ENCODE data around the gene RASGRP4. TPM values are rescaled to one million over a fixed set of nuclear protein-coding genes. Genes with fewer than 3 reads are reported as not detected.
"Not testable (repeated sequence)": the region's sequence is repeated elsewhere in the genome, so short reads cannot be mapped to it uniquely, and the experiment has no call there.

The RASGRP4 gene
- total RNA-seq, 1 donor from 2014 or later: 3.2 TPM

DNA sequence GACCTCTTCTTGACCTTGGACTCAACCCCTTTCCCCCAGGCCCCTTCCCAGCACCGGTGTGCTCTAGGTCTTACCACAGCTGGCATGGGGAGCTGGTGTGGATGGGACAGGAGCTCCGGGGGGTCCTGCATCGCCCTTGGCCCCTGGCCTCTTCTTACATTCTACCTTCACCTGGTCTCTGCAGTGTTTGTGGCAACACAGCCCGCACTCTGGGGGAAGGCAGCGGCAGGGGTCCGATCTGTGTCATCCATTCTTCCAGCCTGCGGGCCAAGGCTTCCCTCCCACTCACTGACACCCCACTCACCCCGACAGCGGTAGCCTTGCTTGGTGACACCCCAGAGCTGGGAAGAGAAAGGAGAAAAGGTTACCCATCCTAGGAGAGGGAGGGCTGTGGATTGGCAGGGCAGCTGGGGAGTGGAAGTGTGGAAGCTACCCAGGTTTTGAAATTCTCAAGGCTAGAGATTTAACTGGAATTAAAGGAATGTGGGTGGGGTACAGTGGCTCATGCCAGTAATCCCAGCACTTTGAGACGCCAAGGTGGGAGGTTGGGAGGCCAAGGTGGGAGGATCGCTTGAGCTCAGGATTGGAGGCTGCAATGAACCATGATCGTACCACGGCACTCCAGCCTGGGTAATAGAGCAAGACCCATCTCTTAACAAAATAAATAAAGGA, 14.8 kb downstream of the RASGRP4 start:
- CTCF ChIA-PET: no interaction called here
- TF ChIP-seq, protein P1, sequence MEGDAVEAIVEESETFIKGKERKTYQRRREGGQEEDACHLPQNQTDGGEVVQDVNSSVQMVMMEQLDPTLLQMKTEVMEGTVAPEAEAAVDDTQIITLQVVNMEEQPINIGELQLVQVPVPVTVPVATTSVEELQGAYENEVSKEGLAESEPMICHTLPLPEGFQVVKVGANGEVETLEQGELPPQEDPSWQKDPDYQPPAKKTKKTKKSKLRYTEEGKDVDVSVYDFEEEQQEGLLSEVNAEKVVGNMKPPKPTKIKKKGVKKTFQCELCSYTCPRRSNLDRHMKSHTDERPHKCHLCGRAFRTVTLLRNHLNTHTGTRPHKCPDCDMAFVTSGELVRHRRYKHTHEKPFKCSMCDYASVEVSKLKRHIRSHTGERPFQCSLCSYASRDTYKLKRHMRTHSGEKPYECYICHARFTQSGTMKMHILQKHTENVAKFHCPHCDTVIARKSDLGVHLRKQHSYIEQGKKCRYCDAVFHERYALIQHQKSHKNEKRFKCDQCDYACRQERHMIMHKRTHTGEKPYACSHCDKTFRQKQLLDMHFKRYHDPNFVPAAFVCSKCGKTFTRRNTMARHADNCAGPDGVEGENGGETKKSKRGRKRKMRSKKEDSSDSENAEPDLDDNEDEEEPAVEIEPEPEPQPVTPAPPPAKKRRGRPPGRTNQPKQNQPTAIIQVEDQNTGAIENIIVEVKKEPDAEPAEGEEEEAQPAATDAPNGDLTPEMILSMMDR (IDR thresholded peaks at IDR 0.05): no peak
- no peak overlapping the region for H3K4me3 Mint-ChIP-seq
- H3K27me3 Mint-ChIP-seq: no peaks in the 10 kb centered on the region
- no peaks in the 10 kb centered on the region for H3K4me1 Mint-ChIP-seq
- ATAC-seq (ENCODE audit: low read depth): no peak
- intact Hi-C loops (cut with micrococcal nuclease): no loop called here
- peaks cover 21% of the 10 kb centered on the region for H3K36me3 Mint-ChIP-seq (ENCODE audit: low read depth)
- H3K27ac Mint-ChIP-seq: no peak overlapping the region
- H3K9me3 Mint-ChIP-seq: no peaks in the 10 kb centered on the region
- no peak for DNase-seq
- POLR2A ChIA-PET: interaction anchor here (0.7 kb wide), 1 partner anchor 8 kb away, joined by 3 read pairs; the partner anchor contains the start of gene FAM98C

DNA sequence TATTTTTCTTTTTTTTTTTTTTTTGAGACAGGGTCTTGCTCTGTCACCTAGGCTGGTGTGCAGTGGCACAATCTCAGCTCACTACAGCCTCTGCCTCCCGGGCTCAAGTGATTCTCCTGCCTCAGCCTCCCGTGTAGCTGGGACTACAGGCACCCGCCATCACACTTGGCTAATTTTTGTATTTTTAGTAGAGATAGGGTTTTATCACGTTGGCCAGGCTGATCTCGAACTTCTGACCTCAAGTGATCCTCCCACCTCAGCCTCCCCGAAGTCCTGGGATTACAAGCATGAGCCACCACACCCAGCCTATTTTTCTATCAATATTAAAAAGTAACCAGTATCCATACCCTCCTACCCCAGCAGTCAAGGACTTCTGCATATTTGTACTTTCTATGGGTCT, 15.6 kb downstream of the RASGRP4 start:
- DNase-seq: not testable (repeated sequence)

DNA sequence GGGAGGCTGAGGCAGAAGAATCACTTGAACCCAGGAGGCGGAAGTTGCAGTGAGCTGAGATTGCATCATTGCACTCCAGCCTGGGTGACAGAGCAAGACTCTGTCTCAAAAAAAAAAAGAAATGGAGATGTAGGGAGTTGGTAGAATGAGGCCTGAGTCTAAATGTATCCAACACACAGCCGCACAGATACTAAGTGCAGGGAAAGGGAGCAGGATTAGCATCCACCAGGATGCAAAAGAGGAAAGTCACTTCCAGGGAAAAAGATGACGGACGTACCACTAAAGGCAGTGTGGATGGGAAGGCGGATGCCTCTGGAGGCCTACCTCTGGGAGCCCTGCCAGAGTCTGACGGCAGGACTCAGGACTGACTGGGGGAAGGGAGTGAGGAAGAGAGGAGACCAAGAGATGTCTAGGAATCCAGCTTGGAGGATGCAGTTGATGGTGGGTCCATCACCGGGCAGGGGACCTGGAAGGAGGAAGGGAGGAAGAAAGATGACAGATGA, 16.3 kb downstream of the RASGRP4 start:
- TF ChIP-seq, protein P1 (IDR thresholded peaks at IDR 0.05): no peak
- intact Hi-C loops (cut with micrococcal nuclease): no loop called here
- no peak overlapping the region for H3K27ac Mint-ChIP-seq
- ChIA-PET POLR2A (interaction anchor here (2.4 kb wide), 1 partner anchor 15 kb away, joined by 6 read pairs; no protein-coding TSS in a partner anchor), CTCF (no interaction called here)
- ATAC-seq (ENCODE audit: low read depth): no peak
- no peaks in the 10 kb centered on the region for H3K27me3 Mint-ChIP-seq
- DNase-seq: no peak
- H3K9me3 Mint-ChIP-seq: no peaks in the 10 kb centered on the region
- peaks cover 4% of the 10 kb centered on the region for H3K4me1 Mint-ChIP-seq
- no peak overlapping the region for H3K4me3 Mint-ChIP-seq
- peaks cover 27% of the 10 kb centered on the region for H3K36me3 Mint-ChIP-seq (ENCODE audit: low read depth)

More for the DNA sequence above, 15.6 kb downstream of the RASGRP4 start:
- H3K4me3 Mint-ChIP-seq; CTCF ChIA-PET; H3K9me3 Mint-ChIP-seq; H3K27ac Mint-ChIP-seq; H3K4me1 Mint-ChIP-seq; intact Hi-C loops (cut with micrococcal nuclease); H3K27me3 Mint-ChIP-seq; ATAC-seq (ENCODE audit: low read depth): not testable (repeated sequence)
- POLR2A ChIA-PET: interaction anchor here (2.4 kb wide), 1 partner anchor 15 kb away, joined by 6 read pairs; no protein-coding TSS in a partner anchor
- H3K36me3 Mint-ChIP-seq (ENCODE audit: low read depth): peaks cover 22% of the 10 kb centered on the region

DNA sequence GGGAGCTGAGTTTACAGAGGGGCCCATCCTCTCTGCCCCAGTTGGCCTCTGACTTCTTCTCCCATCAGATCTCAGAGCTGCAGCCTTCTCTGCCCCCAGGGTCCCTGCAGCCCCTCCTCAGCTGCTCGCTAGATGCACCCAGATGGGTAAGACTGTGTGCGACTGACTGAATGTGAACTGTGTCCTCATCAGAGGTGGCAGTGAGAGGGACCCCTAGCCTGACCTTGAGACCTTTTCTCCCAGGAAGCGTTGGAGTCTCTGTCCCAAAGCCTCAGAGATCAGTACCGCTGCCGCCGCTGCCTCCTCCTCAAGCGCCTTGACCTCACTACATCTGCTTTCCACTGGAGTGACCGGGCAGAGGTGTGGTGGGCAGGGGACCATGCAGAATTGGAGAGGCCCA, 20.7 kb downstream of the RASGRP4 start:
- H3K9me3 Mint-ChIP-seq: no peaks in the 10 kb centered on the region

DNA sequence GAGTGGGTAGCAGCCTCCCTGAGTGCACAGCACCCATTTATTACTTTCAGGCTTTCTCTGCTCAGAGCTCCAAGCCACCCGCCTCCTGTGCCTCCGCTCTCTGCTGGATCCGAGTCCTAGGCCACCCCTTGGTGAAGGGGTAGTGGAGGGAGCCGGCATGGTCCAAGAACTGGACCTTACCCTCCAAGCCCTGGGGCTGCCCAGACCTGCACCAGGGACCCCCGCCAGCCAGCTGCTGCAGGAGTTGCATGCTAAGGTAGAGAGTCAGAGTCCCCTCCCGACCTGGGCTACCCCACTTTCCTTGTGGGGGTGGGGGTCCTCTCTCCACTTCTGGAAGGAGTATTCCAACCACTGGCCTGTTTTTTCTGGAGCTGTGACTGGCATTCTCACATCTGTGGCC, 21.2 kb downstream of the RASGRP4 start:
- intact Hi-C loops (cut with micrococcal nuclease): loop anchor here (5.0 kb wide), 1 partner anchor 508 kb away; no protein-coding TSS in a partner anchor
- Mint-ChIP-seq H3K4me1 (peaks cover 22% of the 10 kb centered on the region), H3K9me3 (no peaks in the 10 kb centered on the region), H3K4me3 (peak overlapping the region; percentile 91), H3K27ac (no peak overlapping the region), H3K36me3 (ENCODE audit: low read depth) (peaks cover 27% of the 10 kb centered on the region), H3K27me3 (no peaks in the 10 kb centered on the region)
- TF ChIP-seq, protein P1 (IDR thresholded peaks at IDR 0.05): no peak
- ATAC-seq (ENCODE audit: low read depth) (no peak), DNase-seq (no peak)
- ChIA-PET CTCF (interaction anchor here (2.3 to 4.5 kb wide), 4 partner anchors 21 to 483 kb away, joined by 14 to 80 read pairs (median 26); partner anchors contain the start of genes PSMD8 and RASGRP4), POLR2A (interaction anchor here (1.0 to 3.2 kb wide), 2 partner anchors 22 to 26 kb away, joined by 3 to 31 read pairs; partner anchors contain the start of gene RASGRP4)

More for the DNA sequence above, 20.7 kb downstream of the RASGRP4 start:
- TF ChIP-seq, protein P1 (IDR thresholded peaks at IDR 0.05): no peak
- DNase-seq (no peak), ATAC-seq (ENCODE audit: low read depth) (no peak)
- Mint-ChIP-seq H3K27ac (no peak overlapping the region), H3K4me1 (peaks cover 22% of the 10 kb centered on the region), H3K36me3 (ENCODE audit: low read depth) (peaks cover 27% of the 10 kb centered on the region), H3K27me3 (no peaks in the 10 kb centered on the region), H3K4me3 (peak overlapping the region; percentile 41)
- POLR2A ChIA-PET: interaction anchor here (0.6 to 3.2 kb wide), 4 partner anchors 22 to 1029 kb away, joined by 3 to 31 read pairs (median 3); partner anchors contain the start of gene RASGRP4
- CTCF ChIA-PET: interaction anchor here (3.3 to 4.5 kb wide), 2 partner anchors 20 to 230 kb away, joined by 29 to 80 read pairs; partner anchors contain the start of gene RASGRP4
- intact Hi-C loops (cut with micrococcal nuclease): no loop called here
